Tibial artery (tissue), 4 donors: ENCODE data around the gene CAMKMT.

Experiments
- DNase-seq, 2 donors: peaks; one replicate each; pipeline ENCODE4 v3.0.0-alpha.2; 2019
- H3K27ac ChIP-seq, 2 donors: fragments of 200-600 bp; sonication (generic) in 1 of 2; 1 replicate in 1 of 2; 2 replicates in 1 of 2; pipeline ENCODE4 v1.5.1; 2018 to 2019; ENCODE audit warnings: mild to moderate bottlenecking in 1 of 2
- H3K27me3 ChIP-seq, 2 donors: fragments of 200-600 bp; sonication (generic) in 1 of 2; one replicate each; pipeline versions ENCODE4 v1.5.1 to v1.6.0; 2016 to 2019
- H3K36me3 ChIP-seq, 3 donors: fragments of 200-600 bp; sonication (generic) in 2 of 3; one replicate each; pipeline ENCODE4 v1.5.1; 2016 to 2019; ENCODE audit warnings: mild to moderate bottlenecking in 2 of 3
- H3K4me1 ChIP-seq, 4 donors: fragments of 200-600 bp; sonication (generic) in 2 of 4; 1 replicate in 3 of 4; 2 replicates in 1 of 4; pipeline ENCODE4 v1.5.1; 2016 to 2019
- H3K4me3 ChIP-seq, 2 donors: fragments of 200-600 bp; sonication (generic) in 1 of 2; 1 replicate in 1 of 2; 2 replicates in 1 of 2; pipeline ENCODE4 v1.5.1; 2018 to 2019; ENCODE audit warnings: mild to moderate bottlenecking in 2 of 2
- H3K9me3 ChIP-seq, 3 donors: fragments of 200-600 bp; sonication (generic) in 1 of 3; one replicate each; pipeline ENCODE4 v1.5.1; 2016 to 2019
- CTCF ChIP-seq, 2 experiments: fragments of 200-600 bp in 1 of 2; fragments of 450-650 bp in 1 of 2; IDR thresholded peaks; one replicate each; pipeline ENCODE4 v1.5.1; 2017 to 2019; ENCODE audit warnings: antibody characterized with exemption in 2 of 2, mild to moderate bottlenecking in 1 of 2, moderate library complexity in 1 of 2
- intact Hi-C: fragments of 100-400 bp; cut with DNase I; formaldehyde crosslinking; loops from one replicate; pipeline ENCODE4 v1.15.0; 2023; ENCODE audit warnings: low total_unique reads

The CAMKMT gene

GRCh38 chr2:44566059-44566458 is 204.3 kb downstream of the CAMKMT start:
- no peak overlapping the region for H3K27ac ChIP-seq
- no peaks in the 10 kb centered on the region for H3K9me3 ChIP-seq
- TF ChIP-seq CTCF (IDR thresholded peaks at IDR 0.05) = no peak
- intact Hi-C loops = no loop called here
- no peaks in the 10 kb centered on the region for H3K36me3 ChIP-seq
- no peak overlapping the region for H3K4me3 ChIP-seq
- H3K27me3 ChIP-seq = no peaks in the 10 kb centered on the region
- DNase-seq = no peak
- H3K4me1 ChIP-seq = no peaks in the 10 kb centered on the region

GRCh38 chr2:44569491-44569890 is 207.7 kb downstream of the CAMKMT start:
- H3K4me1 ChIP-seq = no peaks in the 10 kb centered on the region
- no peaks in the 10 kb centered on the region for H3K9me3 ChIP-seq
- no peak for TF ChIP-seq CTCF (IDR thresholded peaks at IDR 0.05)
- no peak overlapping the region for H3K4me3 ChIP-seq
- intact Hi-C loops = no loop called here
- no peak overlapping the region for H3K27ac ChIP-seq
- no peak for DNase-seq
- H3K27me3 ChIP-seq = no peaks in the 10 kb centered on the region
- H3K36me3 ChIP-seq = no peaks in the 10 kb centered on the region

GRCh38 chr2:44570271-44570670 is 208.5 kb downstream of the CAMKMT start:
- H3K4me3 ChIP-seq = no peak overlapping the region
- DNase-seq = no peak
- no peaks in the 10 kb centered on the region for H3K4me1 ChIP-seq
- H3K27ac ChIP-seq = no peak overlapping the region
- intact Hi-C loops = no loop called here
- no peak for TF ChIP-seq CTCF (IDR thresholded peaks at IDR 0.05)
- H3K9me3 ChIP-seq = no peaks in the 10 kb centered on the region
- no peaks in the 10 kb centered on the region for H3K27me3 ChIP-seq
- no peaks in the 10 kb centered on the region for H3K36me3 ChIP-seq

GRCh38 chr2:44570777-44571176 is 209.0 kb downstream of the CAMKMT start:
- H3K4me3 ChIP-seq = no peak overlapping the region
- H3K27ac ChIP-seq = no peak overlapping the region
- no peaks in the 10 kb centered on the region for H3K9me3 ChIP-seq
- TF ChIP-seq CTCF (IDR thresholded peaks at IDR 0.05) = no peak
- intact Hi-C loops = no loop called here
- no peaks in the 10 kb centered on the region for H3K4me1 ChIP-seq
- no peaks in the 10 kb centered on the region for H3K27me3 ChIP-seq
- H3K36me3 ChIP-seq = no peaks in the 10 kb centered on the region
- no peak for DNase-seq

- Histone ChIP-seq H3K27me3 (no peaks in the 10 kb centered on the region), H3K9me3 (no peaks in the 10 kb centered on the region), H3K4me1 (no peaks in the 10 kb centered on the region), H3K27ac (no peak overlapping the region), H3K4me3 (no peak overlapping the region), H3K36me3 (no peaks in the 10 kb centered on the region)
- intact Hi-C loops = no loop called here
- no peak for TF ChIP-seq CTCF (IDR thresholded peaks at IDR 0.05)
- DNase-seq = no peak
These were observed 210.6 kb downstream of the CAMKMT start for GRCh38 chr2:44572196-44572900.

- Histone ChIP-seq H3K27me3 (no peaks in the 10 kb centered on the region), H3K36me3 (no peaks in the 10 kb centered on the region), H3K4me3 (no peak overlapping the region), H3K4me1 (peaks cover 0 to 6% (median 0%) of the 10 kb centered on the region in 4 donors), H3K9me3 (no peaks in the 10 kb centered on the region), H3K27ac (no peak overlapping the region)
- intact Hi-C loops = no loop called here
- no peak for TF ChIP-seq CTCF (IDR thresholded peaks at IDR 0.05)
- no peak for DNase-seq
These were observed 212.2 kb downstream of the CAMKMT start for GRCh38 chr2:44573996-44574395.
